ENCODE data around the gene UNC79. TPM values are rescaled to one million over a fixed set of nuclear protein-coding genes. Genes with fewer than 3 reads are reported as not detected.

Gene UNC79
- total RNA-seq, 1 experiment from 2014 or later = 0.05 TPM

GRCh38 chr14:93719256-93719655, 288.5 kb downstream of the UNC79 start:
- Histone ChIP-seq H3K9me3 (ENCODE audit: control insufficient read depth, insufficient read depth, low read depth, low read length) (no peaks in the 10 kb centered on the region), H3K36me3 (ENCODE audit: control insufficient read depth, insufficient read depth, low read length) (no peaks in the 10 kb centered on the region), H3K4me1 (ENCODE audit: control insufficient read depth, insufficient read depth, low read length) (no peaks in the 10 kb centered on the region), H3K27ac (ENCODE audit: low read length) (no peak overlapping the region), H3K4me3 (ENCODE audit: low read depth in 2 of 2, low read length in 2 of 2) (no peak overlapping the region), H3K27me3 (ENCODE audit: control insufficient read depth, insufficient read depth, low read length) (no peaks in the 10 kb centered on the region)
- DNase-seq (ENCODE audit: low read depth, low spot score) (no peak), ATAC-seq (no peak)
- in situ Hi-C loops (cut with HindIII; ENCODE audit: low pct_unique_long_range_greater_than_20kb, low sequenced_read_pairs) (no loop called here), intact Hi-C loops (cut with micrococcal nuclease; ENCODE audit: unreplicated experiment) (no loop called here)
- CTCF ChIA-PET = no interaction called here
- no peak for TF ChIP-seq SIN3A (IDR thresholded peaks at IDR 0.05; ENCODE audit: borderline replicate concordance, insufficient read depth, low read depth, low read length)
- TF ChIP-seq TCF7L2 (IDR thresholded peaks at IDR 0.05; ENCODE audit: low read depth, low read length) = no peak
- no peak for TF ChIP-seq REST (IDR thresholded peaks at IDR 0.05; ENCODE audit: insufficient read depth in 1 of 2, low read depth in 2 of 2, low read length in 1 of 2)
- TF ChIP-seq, protein P1, sequence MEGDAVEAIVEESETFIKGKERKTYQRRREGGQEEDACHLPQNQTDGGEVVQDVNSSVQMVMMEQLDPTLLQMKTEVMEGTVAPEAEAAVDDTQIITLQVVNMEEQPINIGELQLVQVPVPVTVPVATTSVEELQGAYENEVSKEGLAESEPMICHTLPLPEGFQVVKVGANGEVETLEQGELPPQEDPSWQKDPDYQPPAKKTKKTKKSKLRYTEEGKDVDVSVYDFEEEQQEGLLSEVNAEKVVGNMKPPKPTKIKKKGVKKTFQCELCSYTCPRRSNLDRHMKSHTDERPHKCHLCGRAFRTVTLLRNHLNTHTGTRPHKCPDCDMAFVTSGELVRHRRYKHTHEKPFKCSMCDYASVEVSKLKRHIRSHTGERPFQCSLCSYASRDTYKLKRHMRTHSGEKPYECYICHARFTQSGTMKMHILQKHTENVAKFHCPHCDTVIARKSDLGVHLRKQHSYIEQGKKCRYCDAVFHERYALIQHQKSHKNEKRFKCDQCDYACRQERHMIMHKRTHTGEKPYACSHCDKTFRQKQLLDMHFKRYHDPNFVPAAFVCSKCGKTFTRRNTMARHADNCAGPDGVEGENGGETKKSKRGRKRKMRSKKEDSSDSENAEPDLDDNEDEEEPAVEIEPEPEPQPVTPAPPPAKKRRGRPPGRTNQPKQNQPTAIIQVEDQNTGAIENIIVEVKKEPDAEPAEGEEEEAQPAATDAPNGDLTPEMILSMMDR (IDR thresholded peaks at IDR 0.05) = no peak
- TF ChIP-seq POLR2AphosphoS5 (IDR thresholded peaks at IDR 0.05; ENCODE audit: low read depth, low read length) = no peak
- BruUV-seq (replicated peaks) = no TSS peak
- POLR2A ChIA-PET = no interaction called here

DNA sequence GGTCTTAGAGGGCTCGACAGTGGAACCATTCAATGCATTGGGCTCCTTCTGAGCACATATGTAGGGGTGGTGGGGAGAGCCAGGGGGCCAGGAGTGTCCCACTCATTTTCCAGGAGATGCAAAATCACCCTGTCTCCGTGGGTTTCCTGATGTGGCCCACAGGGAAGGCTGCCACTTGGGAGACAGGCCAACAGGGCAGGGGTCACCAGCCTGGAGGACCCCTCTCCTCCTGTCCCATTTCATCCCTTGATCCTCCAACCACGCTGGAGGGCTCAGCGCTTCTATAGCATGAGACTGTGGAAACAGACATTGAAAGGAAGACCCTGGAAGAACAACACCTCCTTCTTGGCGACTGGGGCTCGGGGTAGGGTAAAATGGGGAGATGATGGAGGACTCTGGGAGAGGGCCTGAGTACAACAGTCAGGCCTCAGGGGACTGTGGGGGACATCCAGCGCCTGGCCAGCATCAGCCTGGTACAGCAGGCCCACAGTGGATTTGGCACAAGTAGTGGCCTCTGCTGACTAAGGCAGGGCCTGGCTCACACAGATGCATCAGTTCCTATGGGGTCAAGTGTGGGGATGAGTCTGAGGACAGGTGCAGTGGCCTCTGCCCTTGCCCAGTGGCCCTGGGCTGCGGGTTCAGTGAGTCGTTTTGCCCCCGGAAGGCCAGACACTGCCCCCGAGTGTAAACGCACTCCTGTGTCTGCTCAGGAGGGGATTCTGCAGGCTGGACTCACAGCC, 289.5 kb downstream of the UNC79 start:
- intact Hi-C loops (cut with micrococcal nuclease; ENCODE audit: unreplicated experiment) (no loop called here), in situ Hi-C loops (cut with HindIII; ENCODE audit: low pct_unique_long_range_greater_than_20kb, low sequenced_read_pairs) (no loop called here)
- CTCF ChIA-PET = no interaction called here
- no TSS peak for BruUV-seq (replicated peaks)
- DNase-seq (ENCODE audit: low read depth, low spot score) = no peak
- POLR2A ChIA-PET = no interaction called here
- H3K27ac ChIP-seq (ENCODE audit: low read length) = no peak overlapping the region
- H3K27me3 ChIP-seq (ENCODE audit: control insufficient read depth, insufficient read depth, low read length) = no peaks in the 10 kb centered on the region
- H3K4me3 ChIP-seq (ENCODE audit: low read depth in 2 of 2, low read length in 2 of 2) = no peak overlapping the region
- no peak for ATAC-seq
- no peaks in the 10 kb centered on the region for H3K36me3 ChIP-seq (ENCODE audit: control insufficient read depth, insufficient read depth, low read length)
- H3K4me1 ChIP-seq (ENCODE audit: control insufficient read depth, insufficient read depth, low read length) = no peaks in the 10 kb centered on the region
- TF ChIP-seq REST (IDR thresholded peaks at IDR 0.05; ENCODE audit: insufficient read depth in 1 of 2, low read depth in 2 of 2, low read length in 1 of 2) (no peak), POLR2AphosphoS5 (IDR thresholded peaks at IDR 0.05; ENCODE audit: low read depth, low read length) (no peak), SIN3A (IDR thresholded peaks at IDR 0.05; ENCODE audit: borderline replicate concordance, insufficient read depth, low read depth, low read length) (no peak), TCF7L2 (IDR thresholded peaks at IDR 0.05; ENCODE audit: low read depth, low read length) (no peak)
- TF ChIP-seq, protein P1 (IDR thresholded peaks at IDR 0.05) = no peak
- no peaks in the 10 kb centered on the region for H3K9me3 ChIP-seq (ENCODE audit: control insufficient read depth, insufficient read depth, low read depth, low read length)
